WTC11 (cell line): ENCODE results near the gene ZNF329. TPM values are rescaled to one million over a fixed set of nuclear protein-coding genes. Genes with fewer than 3 reads are reported as not detected.
"Not testable (repeated sequence)": the region's sequence is repeated elsewhere in the genome, so short reads cannot be mapped to it uniquely, and the experiment has no call there.

Source experiments
- ATAC-seq: fragments of 200-7000 bp; cut with Tn5 transposase; 2 replicates; pipeline ENCODE4 v1.10.0; 2021; ENCODE audit warnings: mild to moderate bottlenecking, moderate library complexity
- CTCF ChIA-PET: fragments of 300-600 bp; sonication (Branson Sonifier 250); formaldehyde crosslinking; loops from one replicate; lab custom pipeline; 2021; ENCODE audit warnings: antibody characterized with exemption; lab: Charles Lee
- POLR2A ChIA-PET: fragments of 350-600 bp; sonication (Branson Sonifier 250); formaldehyde crosslinking; loops from one replicate; lab custom pipeline; 2021; ENCODE audit warnings: antibody characterized with exemption; lab: Charles Lee
- DNase-seq: peaks from one replicate; pipeline ENCODE4 v3.0.0; 2021; ENCODE audit warnings: low spot score
- H3K27ac Mint-ChIP-seq: 2 replicates; pipeline ENCODE4 v1.8.0; 2021; ENCODE audit warnings: mixed read lengths
- H3K27me3 Mint-ChIP-seq: 2 replicates; pipeline ENCODE4 v1.8.0; 2021; ENCODE audit warnings: low read depth, mild to moderate bottlenecking, moderate library complexity, mixed read lengths
- H3K36me3 Mint-ChIP-seq: 2 replicates; pipeline ENCODE4 v1.8.0; 2021; ENCODE audit warnings: mixed read lengths
- H3K4me1 Mint-ChIP-seq: 2 replicates; pipeline ENCODE4 v1.8.0; 2022; ENCODE audit warnings: mixed read lengths
- H3K4me3 Mint-ChIP-seq: 2 replicates; pipeline ENCODE4 v1.8.0; 2021; ENCODE audit warnings: mild to moderate bottlenecking, moderate library complexity, mixed read lengths
- H3K9me3 Mint-ChIP-seq: 2 replicates; pipeline ENCODE4 v1.8.0; 2021; ENCODE audit warnings: mixed read lengths
- CBFB ChIP-seq: sonication (generic); formaldehyde crosslinking; IDR thresholded peaks from 2 replicates; pipeline ENCODE4 v1.8.1; 2022; ENCODE audit warnings: mild to moderate bottlenecking, low read depth, missing genetic modification reagents
- E2F5 ChIP-seq: sonication (generic); formaldehyde crosslinking; IDR thresholded peaks from 2 replicates; pipeline ENCODE4 v1.8.1; 2022; ENCODE audit warnings: mild to moderate bottlenecking, moderate library complexity, missing genetic modification reagents
- ETV6 ChIP-seq: sonication (generic); formaldehyde crosslinking; IDR thresholded peaks from 2 replicates; pipeline ENCODE4 v1.8.1; 2022; ENCODE audit warnings: mild to moderate bottlenecking, missing genetic modification reagents
- FOXK1 ChIP-seq: sonication (generic); formaldehyde crosslinking; IDR thresholded peaks from 2 replicates; pipeline ENCODE4 v1.8.0; 2022; ENCODE audit warnings: mild to moderate bottlenecking, moderate library complexity, missing genetic modification reagents
- IRF1 ChIP-seq: sonication (generic); formaldehyde crosslinking; IDR thresholded peaks from 2 replicates; pipeline ENCODE4 v1.8.0; 2023; ENCODE audit warnings: missing genetic modification reagents
- IRF2 ChIP-seq: sonication (generic); formaldehyde crosslinking; IDR thresholded peaks from 2 replicates; pipeline ENCODE4 v1.8.0; 2022; ENCODE audit warnings: low read depth, missing genetic modification reagents, borderline replicate concordance
- JAZF1 ChIP-seq: fragments of 250-450 bp; sonication (Bioruptor Pico); IDR thresholded peaks from 2 replicates; pipeline ENCODE4 v1.9.0; 2021; ENCODE audit warnings: moderate library complexity, mild to moderate bottlenecking, inconsistent platforms
- KAT7 ChIP-seq: sonication (generic); formaldehyde crosslinking; IDR thresholded peaks from 2 replicates; pipeline ENCODE4 v1.8.1; 2023; ENCODE audit warnings: missing genetic modification reagents, mild to moderate bottlenecking, borderline replicate concordance
- NFATC4 ChIP-seq: fragments of 250-450 bp; sonication (Bioruptor Pico); IDR thresholded peaks from 2 replicates; pipeline ENCODE4 v1.9.0; 2021; ENCODE audit warnings: mild to moderate bottlenecking
- NFYB ChIP-seq: sonication (generic); formaldehyde crosslinking; conservative IDR thresholded peaks from 2 replicates; pipeline ENCODE4 v1.8.0; 2022; ENCODE audit warnings: low read depth, missing genetic modification reagents
- PRDM15 ChIP-seq: sonication (generic); formaldehyde crosslinking; IDR thresholded peaks from 2 replicates; pipeline ENCODE4 v1.8.0; 2022; ENCODE audit warnings: missing genetic modification reagents
- total RNA-seq: library from RNA; stranded (reverse); gene quantifications from 3 replicates; pipeline ENCODE4 v1.2.3, GENCODE V29; 2021

The ZNF329 gene
- total RNA-seq, 1 experiment from 2014 or later = 16.3 TPM

GRCh38 chr19:58154287-58154678, 3.7 kb upstream of the ZNF329 start:
- Mint-ChIP-seq H3K36me3 (peaks cover 11% of the 10 kb centered on the region), H3K4me3 (peak overlapping the region; percentile 93), H3K27ac (peak overlapping the region; percentile 92), H3K27me3 (peaks cover 25% of the 10 kb centered on the region), H3K4me1 (peaks cover 15% of the 10 kb centered on the region), H3K9me3 (peaks cover 11% of the 10 kb centered on the region)
- DNase-seq (peak; percentile 13), ATAC-seq (peak; percentile 1; the same call in 1 of the 2 replicates)
- ChIA-PET CTCF (interaction anchor here (0.9 to 3.1 kb wide), 5 partner anchors 61 to 152 kb away, joined by 3 to 31 read pairs (median 6); partner anchors contain the start of gene ZNF606), POLR2A (interaction anchor here (0.5 to 1.8 kb wide), 6 partner anchors 95 to 411 kb away, joined by 3 to 7 read pairs (median 4); partner anchors contain the start of genes ZNF135, ZNF417 and ZNF606)
- TF ChIP-seq CBFB (CRISPR knock-in tag) (0 out of 2 replicates have a peak, but pooled peaks have one; percentile 9), IRF1 (CRISPR knock-in tag) (no peak)

GRCh38 chr19:58153386-58153785, 2.8 kb upstream of the ZNF329 start:
- ATAC-seq (no peak), DNase-seq (no peak)
- POLR2A ChIA-PET = interaction anchor here (1.8 kb wide), 1 partner anchor 237 kb away, joined by 5 read pairs; the partner anchor contains the start of gene ZNF417
- TF ChIP-seq NFYB (CRISPR knock-in tag) (no peak), E2F5 (CRISPR knock-in tag) (no peak), KAT7 (CRISPR knock-in tag) (no peak)
- Mint-ChIP-seq H3K27ac (no peak overlapping the region), H3K9me3 (peaks cover 15% of the 10 kb centered on the region), H3K36me3 (peaks cover 16% of the 10 kb centered on the region), H3K27me3 (peaks cover 21% of the 10 kb centered on the region), H3K4me3 (peak overlapping the region; percentile 93), H3K4me1 (peaks cover 16% of the 10 kb centered on the region)
- CTCF ChIA-PET = interaction anchor here (0.5 to 3.1 kb wide), 5 partner anchors 61 to 771 kb away, joined by 3 to 31 read pairs (median 3); no protein-coding TSS in a partner anchor

GRCh38 chr19:58147475-58147874, 3.1 kb downstream of the ZNF329 start:
- Mint-ChIP-seq H3K9me3 (peaks cover 19% of the 10 kb centered on the region), H3K4me1 (peaks cover 13% of the 10 kb centered on the region), H3K36me3 (peaks cover 35% of the 10 kb centered on the region)
- H3K27ac Mint-ChIP-seq, CTCF ChIA-PET, H3K4me3 Mint-ChIP-seq, DNase-seq, H3K27me3 Mint-ChIP-seq, POLR2A ChIA-PET, ATAC-seq: not testable (repeated sequence)

GRCh38 chr19:58145849-58146248, 4.7 kb downstream of the ZNF329 start:
- H3K36me3 Mint-ChIP-seq = peaks cover 50% of the 10 kb centered on the region

More at GRCh38 chr19:58145849-58146248, 4.7 kb downstream of the ZNF329 start:
- H3K27ac Mint-ChIP-seq = no peak overlapping the region
- no peak overlapping the region for H3K4me3 Mint-ChIP-seq
- H3K9me3 Mint-ChIP-seq = peaks cover 23% of the 10 kb centered on the region
- ATAC-seq (no peak), DNase-seq (no peak)
- POLR2A ChIA-PET = no interaction called here
- no peak for TF ChIP-seq PRDM15 (CRISPR knock-in tag)
- TF ChIP-seq FOXK1 (CRISPR knock-in tag) = no peak
- no peak for TF ChIP-seq JAZF1 (CRISPR knock-in tag)
- TF ChIP-seq ETV6 (CRISPR knock-in tag) = no peak
- no peak for TF ChIP-seq IRF2 (CRISPR knock-in tag)
- no peak for TF ChIP-seq NFATC4 (CRISPR knock-in tag)
- CTCF ChIA-PET = no interaction called here
- H3K27me3 Mint-ChIP-seq = peaks cover 3% of the 10 kb centered on the region
- peaks cover 9% of the 10 kb centered on the region for H3K4me1 Mint-ChIP-seq
